NCI-H2081 treated with DMSO at 0.1 percent for 48 hours (cell line): ENCODE results near the gene BORCS5.

Experiments used
- DNase-seq: peaks from one replicate; lab custom pipeline; 2025; lab: John Stamatoyannopoulos, UW

BORCS5 gene

DNA sequence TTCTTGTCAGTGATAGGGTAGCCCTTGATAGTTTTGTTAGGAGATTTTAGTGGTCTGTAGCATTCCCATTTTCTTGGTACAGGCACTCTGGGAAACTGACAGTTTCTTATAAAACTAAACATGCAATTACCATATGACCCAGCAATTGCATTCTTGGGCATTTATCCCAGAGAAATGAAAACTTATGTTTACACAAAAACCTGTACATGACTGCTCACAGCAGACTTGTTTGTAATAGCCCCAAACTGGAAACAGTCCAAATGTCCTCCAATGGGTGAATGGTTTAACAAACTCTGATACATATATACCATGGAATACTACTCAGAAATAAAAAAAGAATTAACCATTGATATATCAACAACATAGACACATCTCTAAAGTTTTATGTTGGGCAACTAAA lies 75.5 kb downstream of the BORCS5 start:
- DNase-seq: no peak

DNA sequence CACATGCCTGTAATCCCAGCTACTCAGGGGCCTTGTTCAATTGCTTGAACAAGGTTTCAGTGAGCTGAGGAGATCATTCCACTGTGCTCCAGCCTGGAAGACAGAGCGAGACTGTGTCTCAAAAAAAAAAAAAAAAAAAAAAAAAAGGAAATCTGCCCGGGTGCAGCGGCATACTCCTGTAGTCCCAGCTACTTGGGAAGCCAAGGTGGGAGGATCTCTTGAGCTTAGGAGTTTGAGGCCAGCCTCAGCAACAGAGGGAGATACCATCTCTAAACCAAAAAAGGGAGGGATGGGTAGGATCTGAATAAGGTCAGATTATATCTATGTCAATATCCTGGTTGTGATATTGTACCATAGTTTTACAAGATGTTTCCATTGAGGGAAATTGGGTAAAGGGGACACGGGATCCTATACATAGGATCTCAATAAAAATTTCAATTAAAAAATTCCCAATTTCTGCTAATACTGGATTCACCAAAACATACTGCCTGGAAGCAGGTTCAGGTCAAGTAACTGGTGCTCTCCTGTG lies 76.4 kb downstream of the BORCS5 start:
- DNase-seq: no peak

GRCh38 chr12:12436831-12437345 lies 80.0 kb downstream of the BORCS5 start:
- DNase-seq: no peak

- DNase-seq: no peak
These were observed 82.8 kb downstream of the BORCS5 start for GRCh38 chr12:12439636-12440035.

GRCh38 chr12:12440784-12441428 lies 84.0 kb downstream of the BORCS5 start:
- DNase-seq: peak; percentile 88

GRCh38 chr12:12441429-12441807 lies 84.5 kb downstream of the BORCS5 start:
- peak; percentile 88 for DNase-seq

DNA sequence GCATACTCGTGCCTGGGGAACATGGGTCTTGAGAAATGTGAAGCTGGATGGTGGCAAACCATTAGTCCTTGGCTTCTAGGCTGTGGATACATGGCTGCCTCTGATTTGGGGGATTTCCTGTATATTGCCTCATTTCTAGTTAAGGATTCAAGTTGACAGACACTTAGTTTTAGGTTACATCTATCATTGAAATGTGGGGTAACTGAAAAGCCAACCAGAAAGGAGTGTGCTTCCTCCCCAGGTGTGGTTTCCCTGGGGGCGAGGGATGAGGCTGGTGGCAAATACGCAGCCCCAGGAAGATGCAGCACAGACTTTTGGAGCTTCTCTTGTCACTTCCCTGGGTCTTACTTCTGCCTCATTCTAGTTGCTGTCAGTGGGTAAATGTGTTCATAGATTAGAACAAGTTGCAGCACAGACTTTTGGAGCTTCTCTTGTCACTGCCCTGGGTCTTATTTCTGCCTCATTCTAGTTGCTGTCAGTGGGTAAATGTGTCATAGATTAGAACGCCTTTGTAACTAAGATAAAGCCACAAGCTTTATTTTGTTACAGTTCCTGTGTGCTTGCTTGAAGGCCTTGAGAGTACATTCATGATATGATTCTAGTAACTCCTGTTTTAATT lies 85.1 kb downstream of the BORCS5 start:
- no peak for DNase-seq

DNA sequence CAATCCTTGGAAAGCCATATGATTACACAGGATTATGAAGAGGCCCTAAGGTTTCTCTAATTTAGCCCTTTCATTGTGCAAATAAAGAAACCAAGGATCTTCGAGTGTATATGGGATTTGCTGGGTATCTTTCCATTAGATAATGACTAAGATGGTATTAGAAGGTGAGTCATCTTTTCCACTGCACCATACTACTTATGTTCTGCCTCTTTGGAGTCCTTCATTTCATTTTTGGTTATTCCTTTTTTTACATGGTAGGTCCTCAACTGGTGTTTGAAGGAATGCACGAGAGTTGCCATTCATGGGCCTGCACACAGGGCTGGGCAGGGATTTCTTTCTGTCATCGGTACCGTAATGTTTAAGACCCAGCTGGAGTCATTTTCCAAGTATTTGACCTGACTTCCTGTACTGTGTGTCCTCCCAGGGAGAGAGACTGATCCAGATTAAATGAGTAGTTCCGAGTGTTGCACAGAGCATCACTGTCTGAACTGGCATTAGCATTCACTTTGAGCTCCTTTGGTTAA lies 85.7 kb downstream of the BORCS5 start:
- no peak for DNase-seq

- no peak for DNase-seq
These were observed 86.6 kb downstream of the BORCS5 start for GRCh38 chr12:12443431-12443878.

DNA sequence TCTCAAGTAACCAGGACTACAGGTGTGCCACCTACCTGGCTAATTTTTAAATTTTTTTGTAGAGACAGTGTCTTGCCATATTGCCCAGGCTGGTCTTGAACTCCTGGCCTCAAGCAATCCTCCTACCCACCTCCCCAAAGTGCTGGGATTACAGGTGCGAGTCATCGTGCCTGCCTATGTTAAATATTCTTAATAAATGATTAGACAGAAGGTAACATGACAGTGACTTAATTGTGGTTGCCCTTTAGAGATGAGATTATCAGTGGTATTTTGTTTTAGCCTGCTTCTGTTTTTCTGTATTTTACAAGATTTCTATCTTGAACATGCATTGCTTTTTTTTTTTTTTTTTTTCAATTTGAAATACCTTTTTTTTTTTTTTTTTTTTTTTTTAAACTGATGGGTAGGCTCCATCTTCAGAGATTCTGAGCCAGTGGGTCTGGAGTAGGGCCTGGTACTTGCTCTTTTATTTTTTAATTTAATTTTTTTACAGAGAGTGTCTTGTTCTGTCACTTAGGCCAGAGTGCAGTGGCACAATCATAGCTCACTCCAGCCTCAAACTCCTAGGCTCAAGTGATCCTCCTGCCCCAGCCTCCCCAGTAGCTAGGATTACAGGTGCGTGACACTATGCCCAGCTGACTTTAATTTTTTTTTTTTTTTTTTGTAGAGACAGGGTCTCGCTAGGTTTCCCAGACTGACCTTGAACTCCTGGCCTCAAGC lies 88.4 kb downstream of the BORCS5 start:
- DNase-seq: no peak

- DNase-seq: no peak
These were observed 89.0 kb downstream of the BORCS5 start for GRCh38 chr12:12445882-12446181.

GRCh38 chr12:12446786-12447185 lies 89.9 kb downstream of the BORCS5 start:
- DNase-seq: no peak

- no peak for DNase-seq
These were observed 90.4 kb downstream of the BORCS5 start for GRCh38 chr12:12447236-12447635.

DNA sequence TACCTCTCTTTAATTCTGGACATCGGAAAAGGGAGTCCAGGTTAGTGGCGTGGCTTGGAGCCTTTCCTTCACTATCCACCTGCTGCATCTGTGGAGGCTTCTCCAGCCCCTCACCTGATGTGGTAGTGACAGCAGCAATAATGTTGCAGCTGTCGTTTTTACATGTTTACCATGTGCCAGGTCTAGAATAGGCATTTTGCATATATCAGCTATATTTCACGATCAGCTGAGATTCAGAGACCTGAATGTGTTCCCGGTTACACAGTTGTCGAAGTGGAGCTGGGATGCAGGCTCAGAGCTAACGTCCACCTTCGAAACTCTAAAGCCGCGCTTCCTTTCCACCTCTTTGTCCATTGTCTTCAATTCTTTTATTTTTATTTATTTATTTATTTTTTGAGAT lies 91.0 kb downstream of the BORCS5 start:
- no peak for DNase-seq

DNA sequence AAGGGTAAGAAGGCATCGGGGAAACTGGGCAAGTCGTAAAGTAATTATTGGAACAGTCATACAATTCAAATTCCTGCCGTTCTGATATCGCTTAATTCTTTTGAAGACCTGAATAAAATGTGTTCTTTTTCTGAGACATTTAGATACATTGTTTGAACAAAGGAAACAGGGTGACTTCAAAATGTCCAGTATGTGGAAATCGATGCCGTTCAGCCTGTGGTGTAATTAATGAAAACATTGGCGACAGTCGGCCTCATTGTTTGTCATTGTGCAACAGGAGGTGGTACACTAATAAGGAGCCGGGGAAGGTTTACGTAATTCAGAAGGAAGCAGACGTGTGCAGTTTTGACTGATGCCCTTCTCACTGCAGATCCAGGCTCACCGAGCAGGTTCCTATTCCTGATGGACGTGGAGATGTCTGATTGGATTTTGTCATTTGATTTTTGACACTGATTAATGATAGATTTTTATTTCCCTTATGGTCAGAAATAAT lies 92.7 kb downstream of the BORCS5 start:
- no peak for DNase-seq

DNA sequence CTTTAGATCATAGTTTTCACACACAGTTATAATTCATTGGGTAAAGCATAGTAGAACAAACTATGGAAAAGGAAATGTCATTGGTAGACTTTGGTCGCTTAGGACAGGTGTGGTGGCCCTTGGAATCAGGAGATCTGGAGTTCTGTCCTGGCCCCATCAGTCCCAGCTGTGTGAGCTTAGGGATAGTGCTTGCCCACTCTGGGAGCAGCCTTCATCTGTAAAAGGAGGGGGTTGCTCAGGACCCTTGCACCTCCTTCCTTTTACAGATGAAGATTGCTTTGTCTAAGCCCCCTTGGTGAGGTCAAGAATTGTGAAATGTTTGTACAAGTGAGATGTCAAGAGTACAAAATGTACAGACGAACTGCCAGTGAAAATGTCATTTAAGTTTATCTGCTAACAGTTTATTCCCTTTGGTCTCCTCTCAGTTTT lies 93.2 kb downstream of the BORCS5 start:
- no peak for DNase-seq

DNA sequence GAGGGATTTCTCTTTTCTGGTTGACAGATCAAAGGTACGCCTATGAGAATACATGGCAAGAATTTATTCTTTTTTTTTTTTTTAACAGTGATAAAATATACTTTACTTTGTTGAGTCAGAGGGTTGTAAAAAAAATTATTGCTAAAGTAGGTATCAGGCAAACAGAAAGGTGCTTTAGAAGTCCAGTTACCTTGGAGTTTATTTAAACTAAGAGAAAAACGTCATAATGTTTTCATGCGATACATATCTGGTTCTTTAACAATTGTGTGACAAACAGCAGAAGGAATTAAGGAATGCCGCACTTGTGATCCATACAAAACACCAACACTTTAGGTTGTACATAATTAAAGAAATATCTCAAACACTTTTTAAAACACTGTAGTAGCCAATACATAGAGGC lies 94.2 kb downstream of the BORCS5 start:
- no peak for DNase-seq

DNA sequence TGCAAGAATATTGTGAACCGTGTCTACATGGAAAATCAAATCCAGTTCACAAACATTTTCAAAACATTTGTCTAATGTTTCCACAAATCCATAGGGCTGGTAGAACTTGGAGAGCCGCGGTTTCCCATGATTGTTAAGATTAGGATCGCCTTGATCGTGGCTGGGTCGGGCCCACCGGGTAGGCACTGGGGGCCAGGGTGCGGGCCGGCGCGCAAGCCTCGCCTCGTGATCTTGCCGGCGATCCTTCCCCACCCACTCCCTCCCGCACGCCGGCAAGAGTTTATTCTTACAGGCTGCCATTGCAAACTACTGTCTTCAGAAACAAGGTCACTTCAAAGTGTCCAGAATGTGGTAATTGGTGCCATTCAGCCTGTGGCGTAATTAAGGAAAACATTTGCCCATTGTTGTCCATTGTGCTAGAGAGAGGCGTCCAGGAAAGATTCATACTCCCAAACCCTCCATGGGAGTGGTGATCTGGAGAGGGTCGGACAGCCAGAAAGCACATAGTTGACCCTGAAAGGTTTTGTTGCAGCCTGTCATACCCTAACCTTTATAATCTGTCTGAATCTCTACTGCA lies 95.5 kb downstream of the BORCS5 start:
- DNase-seq: no peak

- DNase-seq: no peak
These were observed 96.8 kb downstream of the BORCS5 start for GRCh38 chr12:12453635-12454034.

DNA sequence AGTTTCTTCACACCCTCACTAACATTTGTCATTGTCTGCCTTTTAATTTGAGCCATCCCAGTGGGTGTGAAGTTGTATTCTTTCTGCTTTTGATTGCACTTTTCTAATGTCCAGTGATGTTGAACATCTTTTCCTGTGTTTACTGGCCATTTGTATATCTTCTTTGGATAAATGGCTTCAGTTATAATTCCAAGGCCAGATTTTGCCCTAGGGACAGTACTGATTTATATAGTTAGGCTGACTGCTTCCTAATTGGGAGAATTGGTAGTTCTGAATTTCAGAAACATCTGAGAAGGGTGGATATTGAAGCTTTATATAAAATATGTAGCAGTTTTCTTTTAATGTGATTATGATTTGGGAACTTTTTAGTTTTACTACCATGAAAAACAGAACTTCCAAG lies 97.4 kb downstream of the BORCS5 start:
- no peak for DNase-seq

- no peak for DNase-seq
These were observed 99.8 kb downstream of the BORCS5 start for GRCh38 chr12:12456637-12457036.
